ENCODE data around the gene LRP1B.

- TF ChIP-seq CTCF (IDR thresholded peaks at IDR 0.05; ENCODE audit: borderline replicate concordance, extremely low read depth, low read length, poor library complexity, severe bottlenecking) (no peak), EZH2 (IDR thresholded peaks at IDR 0.05; ENCODE audit: borderline replicate concordance, low read depth, low read length, severe bottlenecking) (no peak)
These were observed 1624.2 kb downstream of the LRP1B start for GRCh38 chr2:140506606-140507005.

All from DND-41 (cell line).